ENCODE results near the gene ZNF296. TPM values are rescaled to one million over a fixed set of nuclear protein-coding genes. Genes with fewer than 3 reads are reported as not detected.

The ZNF296 gene
- total and polyA plus RNA-seq, 2 donors from 2014 or later: 1.2 to 2.1 TPM

DNA sequence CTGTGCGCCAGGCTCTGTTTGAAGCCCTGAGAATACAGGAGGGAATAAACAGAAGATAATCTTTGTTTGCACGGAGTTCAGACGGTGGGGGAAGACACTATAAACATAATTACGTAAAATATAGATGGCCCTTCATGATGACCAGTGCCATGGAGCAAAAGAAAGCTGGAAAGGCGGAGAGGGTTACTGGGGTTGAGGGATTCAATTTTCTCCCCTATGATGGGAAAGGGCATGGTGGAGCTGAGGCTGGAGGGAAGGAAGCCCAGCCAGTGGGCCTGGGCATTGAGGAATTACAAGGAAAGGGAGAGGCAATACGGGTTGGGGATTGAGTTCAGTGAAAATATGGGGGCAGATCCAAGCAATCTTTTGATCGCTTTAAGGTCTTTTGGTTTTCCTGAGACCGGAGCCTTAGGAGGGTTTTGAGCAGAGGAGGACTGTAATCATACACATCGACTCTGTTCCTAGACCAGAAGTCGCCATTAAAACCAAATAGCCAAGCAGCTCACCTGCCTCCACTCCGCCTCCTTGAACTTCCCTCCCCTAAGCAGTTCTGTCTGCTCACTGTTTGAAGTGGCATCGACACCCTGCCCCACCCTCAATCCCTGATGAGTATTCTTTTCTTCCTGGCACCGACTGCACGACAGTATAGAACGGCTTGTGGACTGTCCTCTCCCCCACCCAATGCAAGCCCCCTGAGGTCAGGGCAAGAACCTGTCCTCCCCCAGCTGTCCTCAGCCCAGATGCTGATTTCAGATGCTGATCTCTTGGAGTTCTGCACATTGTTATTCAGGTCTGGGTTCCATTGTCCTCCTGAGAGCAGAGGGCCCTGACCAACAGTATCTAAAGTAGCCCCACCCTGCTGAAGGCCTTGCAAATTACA is 813 bp upstream of the ZNF296 start:
- intact Hi-C loops (cut with DNase I): no loop called here
- DNase-seq: no peak
- Histone ChIP-seq H3K27me3 (ENCODE audit: control insufficient read depth, insufficient read depth, low read length) (no peaks in the 10 kb centered on the region), H3K9ac (ENCODE audit: low read length in 3 of 3) (peak overlapping the region in 1 of 3 donors; percentile 75), H3K9me3 (ENCODE audit: control insufficient read depth in 2 of 3, insufficient read depth in 1 of 3, low read length in 3 of 3) (no peaks in the 10 kb centered on the region), H3K4me3 (ENCODE audit: low read length in 3 of 3) (peak overlapping the region in 2 of 3 donors; percentile 28 to 54), H3K4me1 (ENCODE audit: control insufficient read depth in 2 of 3, insufficient read depth in 2 of 3, low read depth in 1 of 3, low read length in 3 of 3) (peaks cover 0 to 19% (median 12%) of the 10 kb centered on the region in 3 donors), H3K27ac (ENCODE audit: low read depth in 2 of 2, low read length in 2 of 2) (peak overlapping the region in 1 of 2 donors; percentile 16), H3K36me3 (ENCODE audit: control insufficient read depth in 2 of 3, insufficient read depth in 3 of 3, low read length in 3 of 3) (no peaks in the 10 kb centered on the region)
- TF ChIP-seq, protein P1, sequence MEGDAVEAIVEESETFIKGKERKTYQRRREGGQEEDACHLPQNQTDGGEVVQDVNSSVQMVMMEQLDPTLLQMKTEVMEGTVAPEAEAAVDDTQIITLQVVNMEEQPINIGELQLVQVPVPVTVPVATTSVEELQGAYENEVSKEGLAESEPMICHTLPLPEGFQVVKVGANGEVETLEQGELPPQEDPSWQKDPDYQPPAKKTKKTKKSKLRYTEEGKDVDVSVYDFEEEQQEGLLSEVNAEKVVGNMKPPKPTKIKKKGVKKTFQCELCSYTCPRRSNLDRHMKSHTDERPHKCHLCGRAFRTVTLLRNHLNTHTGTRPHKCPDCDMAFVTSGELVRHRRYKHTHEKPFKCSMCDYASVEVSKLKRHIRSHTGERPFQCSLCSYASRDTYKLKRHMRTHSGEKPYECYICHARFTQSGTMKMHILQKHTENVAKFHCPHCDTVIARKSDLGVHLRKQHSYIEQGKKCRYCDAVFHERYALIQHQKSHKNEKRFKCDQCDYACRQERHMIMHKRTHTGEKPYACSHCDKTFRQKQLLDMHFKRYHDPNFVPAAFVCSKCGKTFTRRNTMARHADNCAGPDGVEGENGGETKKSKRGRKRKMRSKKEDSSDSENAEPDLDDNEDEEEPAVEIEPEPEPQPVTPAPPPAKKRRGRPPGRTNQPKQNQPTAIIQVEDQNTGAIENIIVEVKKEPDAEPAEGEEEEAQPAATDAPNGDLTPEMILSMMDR (IDR thresholded peaks at IDR 0.05; ENCODE audit: borderline replicate concordance, extremely low read depth, insufficient read depth): no peak
- FAIRE-seq: no peak

DNA sequence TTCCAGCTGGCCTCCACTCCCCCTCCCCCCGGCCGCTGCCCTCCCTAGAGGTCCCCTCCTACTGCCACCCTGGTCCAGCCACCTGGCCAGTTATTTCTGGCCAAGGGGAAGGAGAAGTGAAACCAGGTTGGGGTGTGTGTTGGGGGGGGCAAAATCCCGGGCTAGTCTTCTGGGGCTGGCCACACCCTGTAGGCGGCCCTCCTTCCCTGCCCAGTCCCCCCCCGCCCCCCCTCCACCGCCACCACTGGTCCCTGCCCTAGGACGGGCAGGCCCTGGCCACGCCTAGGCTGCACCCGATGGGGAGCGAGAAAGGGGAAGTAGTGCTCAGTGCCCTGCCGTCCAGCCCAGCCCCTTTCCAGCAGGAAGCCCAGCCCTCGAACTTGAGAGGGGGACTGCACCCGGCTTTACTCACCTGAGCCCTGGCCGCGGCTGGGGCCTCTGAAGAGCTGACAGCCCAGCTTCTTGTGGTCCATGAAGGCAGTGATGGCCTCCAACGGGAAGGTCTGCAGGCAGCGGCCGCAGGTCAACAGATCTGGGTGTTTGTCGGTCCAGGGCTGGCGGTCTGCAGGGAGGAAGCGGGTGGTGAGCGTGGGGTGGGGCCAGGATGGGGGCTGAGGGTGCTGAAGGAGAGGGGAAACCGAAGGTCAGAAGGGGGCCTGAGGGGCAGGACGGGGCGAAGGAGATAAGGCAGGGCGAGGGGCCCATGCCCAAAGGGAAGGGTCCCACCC is 813 bp downstream of the ZNF296 start:
- Histone ChIP-seq H3K27ac (ENCODE audit: low read depth in 2 of 2, low read length in 2 of 2) (peak overlapping the region; percentile 32 to 69), H3K4me3 (ENCODE audit: low read length in 3 of 3) (peak overlapping the region in 2 of 3 donors; percentile 29 to 54), H3K4me1 (ENCODE audit: control insufficient read depth in 2 of 3, insufficient read depth in 2 of 3, low read depth in 1 of 3, low read length in 3 of 3) (peaks cover 0 to 19% (median 12%) of the 10 kb centered on the region in 3 donors), H3K9ac (ENCODE audit: low read length in 3 of 3) (peak overlapping the region in 1 of 3 donors; percentile 24), H3K9me3 (ENCODE audit: control insufficient read depth in 2 of 3, insufficient read depth in 1 of 3, low read length in 3 of 3) (no peaks in the 10 kb centered on the region), H3K36me3 (ENCODE audit: control insufficient read depth in 2 of 3, insufficient read depth in 3 of 3, low read length in 3 of 3) (peaks cover 0 to 1% (median 1%) of the 10 kb centered on the region in 3 donors), H3K27me3 (ENCODE audit: control insufficient read depth, insufficient read depth, low read length) (no peaks in the 10 kb centered on the region)
- intact Hi-C loops (cut with DNase I): no loop called here
- no peak for FAIRE-seq
- TF ChIP-seq, protein P1 (IDR thresholded peaks at IDR 0.05; ENCODE audit: borderline replicate concordance, extremely low read depth, insufficient read depth): no peak
- peak in 4 of 5 donors; percentile 36 to 96 (median 67) for DNase-seq

DNA sequence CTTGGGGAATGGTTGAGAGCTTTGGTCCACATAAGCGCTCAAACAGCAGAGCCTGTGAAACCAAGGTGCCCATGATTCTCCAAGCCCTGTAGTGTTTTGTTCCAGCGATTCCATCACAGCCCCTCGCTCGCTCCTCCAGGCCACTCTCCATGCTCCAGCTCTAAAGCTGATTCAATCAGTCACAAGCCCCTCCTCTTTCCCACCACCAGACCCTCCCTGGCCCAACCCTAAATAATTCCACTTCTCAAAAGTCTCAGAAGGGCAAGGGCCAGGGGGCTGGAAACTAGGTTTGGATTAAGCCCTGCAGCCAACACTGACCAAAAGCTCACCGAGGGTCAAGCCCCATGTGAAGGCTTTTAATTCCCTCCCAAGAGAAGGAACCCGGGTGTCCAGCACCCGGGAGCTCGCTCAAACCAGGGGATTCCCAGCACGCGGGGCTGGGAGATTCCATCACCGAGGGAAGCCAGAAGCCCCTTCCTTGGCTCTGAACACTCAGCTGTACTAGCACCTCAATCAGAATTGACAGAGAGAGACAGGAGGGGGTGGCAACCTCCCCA is 1.5 kb downstream of the ZNF296 start:
- TF ChIP-seq, protein P1 (IDR thresholded peaks at IDR 0.05; ENCODE audit: borderline replicate concordance, extremely low read depth, insufficient read depth): no peak
- intact Hi-C loops (cut with DNase I): no loop called here
- Histone ChIP-seq H3K9ac (ENCODE audit: low read length in 3 of 3) (peak overlapping the region in 1 of 3 donors; percentile 26), H3K27me3 (ENCODE audit: control insufficient read depth, insufficient read depth, low read length) (no peaks in the 10 kb centered on the region), H3K4me3 (ENCODE audit: low read length in 3 of 3) (no peak overlapping the region), H3K27ac (ENCODE audit: low read depth in 2 of 2, low read length in 2 of 2) (peak overlapping the region in 1 of 2 donors; percentile 32), H3K9me3 (ENCODE audit: control insufficient read depth in 2 of 3, insufficient read depth in 1 of 3, low read length in 3 of 3) (no peaks in the 10 kb centered on the region), H3K4me1 (ENCODE audit: control insufficient read depth in 2 of 3, insufficient read depth in 2 of 3, low read depth in 1 of 3, low read length in 3 of 3) (peaks cover 0 to 14% (median 7%) of the 10 kb centered on the region in 3 donors), H3K36me3 (ENCODE audit: control insufficient read depth in 2 of 3, insufficient read depth in 3 of 3, low read length in 3 of 3) (peaks cover 0 to 8% (median 7%) of the 10 kb centered on the region in 3 donors)
- DNase-seq (no peak), FAIRE-seq (no peak)

Measured in kidney (tissue), 14 donors.